ENCODE measurements around the gene TMEM50A.
"Not testable (repeated sequence)": the region's sequence is repeated elsewhere in the genome, so short reads cannot be mapped to it uniquely, and the experiment has no call there.

Gene TMEM50A

GRCh38 chr1:25337483-25338187 lies 499 bp upstream of the TMEM50A start:
- DNase-seq: peak; percentile 8 to 31

GRCh38 chr1:25338986-25339385 lies 852 bp downstream of the TMEM50A start:
- no peak for DNase-seq

- DNase-seq: no peak
Measured at GRCh38 chr1:25341746-25342145, 3.6 kb downstream of the TMEM50A start.

GRCh38 chr1:25342846-25343245 lies 4.7 kb downstream of the TMEM50A start:
- DNase-seq: no peak

- no peak for DNase-seq
Measured at GRCh38 chr1:25343872-25344271, 5.7 kb downstream of the TMEM50A start.

GRCh38 chr1:25347556-25347955 lies 9.4 kb downstream of the TMEM50A start:
- no peak for DNase-seq

- DNase-seq: no peak
Measured at GRCh38 chr1:25349606-25350005, 11.5 kb downstream of the TMEM50A start.

- no peak for DNase-seq
Measured at GRCh38 chr1:25355841-25356395, 17.8 kb downstream of the TMEM50A start.

- DNase-seq: no peak
Measured at GRCh38 chr1:25356441-25356840, 18.3 kb downstream of the TMEM50A start.

- DNase-seq: no peak
Measured at GRCh38 chr1:25356848-25357247, 18.7 kb downstream of the TMEM50A start.

GRCh38 chr1:25360596-25361581 lies 22.8 kb downstream of the TMEM50A start:
- DNase-seq: no peak

- no peak for DNase-seq
Measured at GRCh38 chr1:25361901-25362300, 23.8 kb downstream of the TMEM50A start.

GRCh38 chr1:25362634-25363559 lies 24.8 kb downstream of the TMEM50A start:
- DNase-seq: not testable (repeated sequence)

GRCh38 chr1:25369241-25369640 lies 31.1 kb downstream of the TMEM50A start:
- DNase-seq: no peak

- DNase-seq: not testable (repeated sequence)
Measured at GRCh38 chr1:25369691-25370271, 31.6 kb downstream of the TMEM50A start.

GRCh38 chr1:25371757-25372156 lies 33.6 kb downstream of the TMEM50A start:
- not testable (repeated sequence) for DNase-seq

GRCh38 chr1:25378367-25378766 lies 40.2 kb downstream of the TMEM50A start:
- DNase-seq: not testable (repeated sequence)

GRCh38 chr1:25382543-25382942 lies 44.4 kb downstream of the TMEM50A start:
- not testable (repeated sequence) for DNase-seq

- DNase-seq: not testable (repeated sequence)
Measured at GRCh38 chr1:25383090-25383489, 45.0 kb downstream of the TMEM50A start.

GRCh38 chr1:25383875-25384274 lies 45.7 kb downstream of the TMEM50A start:
- DNase-seq: not testable (repeated sequence)

- DNase-seq: not testable (repeated sequence)
Measured at GRCh38 chr1:25387096-25387495, 49.0 kb downstream of the TMEM50A start.

- not testable (repeated sequence) for DNase-seq
Measured at GRCh38 chr1:25388691-25389090, 50.6 kb downstream of the TMEM50A start.
